ENCODE measurements around the gene ADIRF.

- TF ChIP-seq CTCF (IDR thresholded peaks at IDR 0.05; ENCODE audit: low read depth, low read length, poor library complexity, severe bottlenecking), result no peak
- no peak for TF ChIP-seq EZH2phosphoT487 (IDR thresholded peaks at IDR 0.05; ENCODE audit: borderline replicate concordance, low read length)
Measured at GRCh38 chr10:86941426-86941825, 26.9 kb upstream of the ADIRF start.
